ENCODE measurements around the gene EIF4A3. TPM values are rescaled to one million over a fixed set of nuclear protein-coding genes. Genes with fewer than 3 reads are reported as not detected.

EIF4A3 gene
- total RNA-seq (2014; rRNA removed; shearing (Covaris generic); ENCODE audit: low replicate concordance): 215 and 235 TPM in 2 replicates

DNA sequence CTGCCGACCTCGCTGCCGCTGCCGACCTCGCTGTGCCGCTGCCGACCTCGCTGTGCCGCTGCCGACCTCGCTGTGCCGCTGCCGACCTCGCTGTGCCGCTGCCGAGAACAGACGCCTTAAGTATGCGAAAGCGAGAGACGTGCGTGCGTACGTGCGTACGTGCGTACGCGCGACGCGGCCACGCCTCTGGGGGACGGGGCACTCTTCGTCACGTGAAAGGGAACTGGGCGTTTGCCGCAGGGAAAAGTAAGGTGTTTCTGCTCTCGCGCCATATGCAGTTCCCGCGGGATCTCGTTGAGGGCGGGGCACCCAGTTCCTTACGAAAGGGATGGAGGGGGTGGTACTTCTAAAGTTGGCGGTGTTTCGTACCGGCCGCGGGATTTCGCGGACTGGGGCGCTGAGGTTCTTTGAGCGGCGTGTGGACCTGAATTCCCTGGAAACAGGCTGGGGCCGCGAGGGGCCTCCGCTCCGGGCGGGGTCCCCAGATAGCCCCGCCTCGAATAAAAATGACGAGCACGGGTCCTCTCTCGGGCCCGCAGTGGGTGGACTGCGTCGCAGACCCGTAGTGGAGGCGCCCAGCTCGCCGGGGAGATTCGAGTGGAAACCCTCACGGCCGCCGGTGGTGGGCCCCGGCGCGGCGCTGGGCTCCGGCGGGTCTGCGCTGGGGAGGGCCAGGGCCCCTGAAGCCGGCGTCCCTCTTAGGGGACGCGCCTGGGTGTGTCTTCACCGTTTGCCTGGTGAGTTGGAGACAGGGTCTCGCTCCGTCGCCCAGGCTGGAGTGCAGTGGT is at the start of gene EIF4A3:
Gene EIF4A3, minus strand, starts transcription at position 94 of the 788 bp plus-strand sequence. CDS start 167 bp downstream, outside the sequence.
- H3K9me3 ChIP-seq: 0 out of 2 replicates have a peak, but pooled peaks cover 1% of the 10 kb centered on the region
- DNase-seq: peak; percentile 99
- H3K36me3 ChIP-seq: peaks cover 52% of the 10 kb centered on the region
- H3K27me3 ChIP-seq: no peaks in the 10 kb centered on the region
- peak within 1 kb of the TSS; percentile 96 for H3K4me3 ChIP-seq

DNA sequence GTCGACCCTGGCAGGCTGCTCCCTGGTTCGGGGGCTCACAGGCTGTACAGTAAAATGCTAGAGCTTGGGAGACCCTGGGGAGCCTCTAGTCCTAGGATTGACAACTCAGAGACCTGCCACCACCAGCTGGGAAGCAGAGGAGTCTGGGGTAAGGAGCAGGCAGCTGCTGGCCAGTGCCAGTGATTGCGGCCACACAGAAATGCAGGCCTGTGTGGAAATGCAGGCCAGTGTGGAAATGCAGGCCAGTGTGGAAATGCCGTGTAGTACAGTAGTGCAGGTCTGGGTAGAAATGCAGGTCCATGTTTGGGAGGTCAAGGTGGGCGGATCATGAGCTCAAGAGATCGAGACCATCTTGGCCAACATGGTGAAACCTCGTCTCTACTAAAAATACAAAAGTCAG is 49.7 kb upstream of the EIF4A3 start:
- Histone ChIP-seq H3K4me3 (no peak overlapping the region), H3K9me3 (peaks cover 3% of the 10 kb centered on the region; the same call in 1 of the 2 replicates), H3K36me3 (no peaks in the 10 kb centered on the region), H3K27me3 (no peaks in the 10 kb centered on the region)
- no peak for DNase-seq

DNA sequence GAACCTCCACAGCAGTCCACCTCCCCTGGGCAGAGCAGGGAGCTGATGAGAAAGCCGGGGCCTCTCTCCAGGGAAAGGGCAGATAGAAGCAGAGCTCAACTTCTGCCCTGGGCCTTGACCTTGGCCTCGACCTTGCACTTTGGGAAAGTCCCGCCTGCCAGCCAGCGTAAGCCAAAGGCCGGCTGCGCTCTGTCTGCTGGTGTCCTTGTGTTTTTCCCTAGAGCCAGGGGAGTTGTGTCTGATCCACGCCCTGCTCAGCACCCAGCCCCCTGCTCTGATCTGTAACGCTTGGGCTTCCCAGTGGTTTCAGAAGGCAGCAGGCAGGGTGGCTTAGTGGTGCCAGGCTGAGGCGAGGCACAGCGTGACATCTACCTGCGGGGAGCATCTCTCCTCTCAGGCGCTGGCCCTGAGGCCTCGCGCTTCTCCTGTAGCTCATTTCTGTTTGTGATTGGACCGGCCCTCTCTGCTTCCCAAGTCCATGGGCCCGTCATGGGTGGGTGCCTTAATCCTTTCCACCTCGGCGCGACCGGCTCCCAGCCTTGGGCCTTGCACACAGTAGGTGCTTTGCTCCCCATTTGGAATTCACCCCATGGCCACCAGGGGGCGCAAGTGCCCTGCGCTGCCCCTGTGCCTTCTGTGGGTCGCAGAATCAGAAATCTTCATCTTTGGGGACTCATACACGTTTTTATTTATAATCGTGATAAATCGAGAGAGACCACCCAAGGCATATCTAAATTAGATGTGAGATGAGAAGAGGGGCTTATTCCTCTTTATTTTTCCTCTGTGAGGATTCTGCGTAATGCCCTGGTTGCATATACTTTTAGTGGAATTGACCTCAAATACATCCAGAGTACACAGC is 49.0 kb upstream of the EIF4A3 start:
- peaks cover 3% of the 10 kb centered on the region; the same call in 1 of the 2 replicates for H3K9me3 ChIP-seq
- H3K36me3 ChIP-seq: no peaks in the 10 kb centered on the region
- no peaks in the 10 kb centered on the region for H3K27me3 ChIP-seq
- H3K4me3 ChIP-seq: no peak overlapping the region
- DNase-seq: no peak

DNA sequence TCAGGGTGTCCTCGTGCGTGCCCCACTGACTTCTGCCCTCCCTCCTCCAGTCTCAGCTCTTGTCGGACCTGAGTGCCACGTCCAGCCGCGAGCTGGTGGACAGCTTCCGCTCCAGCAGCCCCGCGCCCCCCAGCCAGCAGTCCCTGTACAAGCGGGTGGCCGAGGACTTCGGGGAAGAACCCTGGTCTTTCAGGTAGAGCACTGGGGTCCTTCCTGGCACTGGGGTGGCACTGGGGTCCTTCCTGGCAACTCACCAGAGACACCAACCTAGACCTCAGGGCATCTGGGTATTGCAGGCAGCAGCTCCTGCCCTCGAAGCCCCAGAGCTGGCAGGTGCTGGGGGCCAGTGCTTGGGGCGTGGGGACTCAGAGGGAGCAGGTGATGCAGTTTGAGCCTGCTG is 48.2 kb upstream of the EIF4A3 start:
- DNase-seq: no peak
- Histone ChIP-seq H3K9me3 (peaks cover 3% of the 10 kb centered on the region; the same call in 1 of the 2 replicates), H3K4me3 (no peak overlapping the region)

DNA sequence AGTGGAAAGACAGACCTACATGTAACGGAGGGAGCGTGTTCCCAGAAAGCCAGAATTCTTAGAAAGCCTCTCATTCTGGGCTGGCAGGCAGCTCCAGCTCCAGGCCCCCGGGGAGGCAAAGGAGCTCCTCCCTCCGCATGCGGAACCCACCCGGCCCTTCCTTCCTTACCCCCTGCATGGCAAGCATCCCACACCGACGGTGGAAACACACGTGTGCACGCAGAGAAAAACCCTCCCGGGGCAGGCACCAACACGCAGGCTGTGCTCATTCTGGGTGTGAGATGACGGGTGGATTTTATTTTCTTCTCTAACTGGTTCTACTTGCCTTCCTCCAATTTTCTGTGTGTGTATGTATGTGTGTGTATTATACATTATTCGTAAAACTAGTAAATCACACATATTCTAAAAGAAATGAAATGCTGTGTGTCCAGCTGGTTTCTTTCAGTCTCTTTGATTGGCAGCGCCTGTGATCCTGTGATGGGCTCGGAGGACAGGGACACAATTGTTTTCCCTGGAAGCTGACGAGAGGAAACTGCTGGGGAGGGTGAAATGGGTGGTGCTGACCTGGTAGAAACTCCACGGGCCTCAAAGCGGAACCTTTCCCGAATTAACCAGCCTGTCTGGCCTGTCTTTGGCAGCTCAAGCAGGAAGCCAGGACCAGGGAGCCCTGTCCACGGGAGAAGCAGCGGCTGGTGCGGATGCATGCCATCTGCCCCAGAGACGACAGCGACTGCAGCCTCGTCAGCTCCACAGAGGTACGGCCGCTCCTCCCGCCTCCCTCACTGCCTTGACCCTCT is 45.1 kb upstream of the EIF4A3 start:
- H3K9me3 ChIP-seq: peaks cover 3% of the 10 kb centered on the region; the same call in 1 of the 2 replicates
- no peaks in the 10 kb centered on the region for H3K36me3 ChIP-seq
- no peak for DNase-seq
- no peaks in the 10 kb centered on the region for H3K27me3 ChIP-seq
- no peak overlapping the region for H3K4me3 ChIP-seq

More for the DNA sequence above, 48.2 kb upstream of the EIF4A3 start:
- no peaks in the 10 kb centered on the region for H3K36me3 ChIP-seq
- no peaks in the 10 kb centered on the region for H3K27me3 ChIP-seq

DNA sequence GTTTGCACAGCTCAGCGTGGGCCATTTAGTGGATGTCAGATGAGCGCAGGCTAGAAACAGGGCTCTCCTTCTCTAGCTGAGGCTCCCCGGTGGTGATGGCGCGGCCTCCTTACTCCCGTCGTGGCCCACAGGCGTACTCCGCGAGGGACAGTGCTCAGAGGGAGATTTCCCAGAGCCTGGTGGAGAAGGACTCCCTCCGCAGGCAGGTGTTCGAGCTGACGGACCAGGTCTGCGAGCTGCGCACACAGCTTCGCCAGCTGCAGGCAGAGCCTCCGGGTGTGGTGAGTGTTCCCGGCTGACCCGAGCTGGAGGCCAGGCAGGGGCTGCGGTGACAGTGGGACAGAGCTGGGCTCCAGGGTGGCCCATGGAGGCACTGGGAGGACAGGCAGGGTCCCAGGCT is 44.3 kb upstream of the EIF4A3 start:
- no peak for DNase-seq
- Histone ChIP-seq H3K9me3 (peaks cover 2% of the 10 kb centered on the region; the same call in 1 of the 2 replicates), H3K36me3 (no peaks in the 10 kb centered on the region), H3K27me3 (no peaks in the 10 kb centered on the region), H3K4me3 (no peak overlapping the region)

DNA sequence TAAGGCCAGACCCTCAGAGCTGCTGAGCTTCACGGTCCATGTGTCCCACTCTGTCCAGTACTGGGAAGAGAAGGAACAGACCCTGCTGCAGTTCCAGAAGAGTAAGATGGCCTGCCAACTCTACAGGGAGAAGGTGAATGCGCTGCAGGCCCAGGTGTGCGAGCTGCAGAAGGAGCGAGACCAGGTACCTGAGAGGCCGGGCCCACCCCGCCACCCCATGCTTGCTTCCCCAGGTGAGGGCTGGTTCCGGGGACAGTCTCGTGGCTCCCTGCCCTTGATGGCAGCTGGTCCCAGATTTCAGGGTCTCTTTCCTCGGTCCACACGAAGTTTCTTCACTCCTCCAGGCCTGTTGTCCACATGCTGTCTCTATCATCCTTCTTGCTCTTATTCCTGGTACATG is 43.8 kb upstream of the EIF4A3 start:
- no peaks in the 10 kb centered on the region for H3K9me3 ChIP-seq
- no peaks in the 10 kb centered on the region for H3K27me3 ChIP-seq
- no peaks in the 10 kb centered on the region for H3K36me3 ChIP-seq
- DNase-seq: no peak
- no peak overlapping the region for H3K4me3 ChIP-seq

DNA sequence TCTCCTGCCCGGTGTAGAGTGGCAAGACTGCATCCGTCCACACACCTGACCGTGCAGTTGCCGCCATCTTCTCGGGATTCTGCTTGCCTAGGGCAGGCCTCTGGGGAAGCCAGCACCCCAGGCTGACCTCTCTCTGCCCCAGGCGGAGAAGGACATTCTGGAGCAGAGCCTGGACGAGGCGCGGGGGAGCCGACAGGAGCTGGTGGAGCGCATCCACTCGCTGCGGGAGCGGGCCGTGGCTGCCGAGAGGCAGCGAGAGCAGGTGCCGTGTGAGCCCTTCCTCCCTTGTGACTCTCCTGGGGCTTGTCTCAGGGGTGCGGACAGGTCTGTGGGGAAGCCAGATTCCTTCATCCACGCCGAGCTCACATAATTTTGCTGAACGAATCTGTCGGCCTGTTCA is 42.7 kb upstream of the EIF4A3 start:
- Histone ChIP-seq H3K27me3 (no peaks in the 10 kb centered on the region), H3K36me3 (no peaks in the 10 kb centered on the region), H3K4me3 (no peak overlapping the region), H3K9me3 (no peaks in the 10 kb centered on the region)
- no peak for DNase-seq

DNA sequence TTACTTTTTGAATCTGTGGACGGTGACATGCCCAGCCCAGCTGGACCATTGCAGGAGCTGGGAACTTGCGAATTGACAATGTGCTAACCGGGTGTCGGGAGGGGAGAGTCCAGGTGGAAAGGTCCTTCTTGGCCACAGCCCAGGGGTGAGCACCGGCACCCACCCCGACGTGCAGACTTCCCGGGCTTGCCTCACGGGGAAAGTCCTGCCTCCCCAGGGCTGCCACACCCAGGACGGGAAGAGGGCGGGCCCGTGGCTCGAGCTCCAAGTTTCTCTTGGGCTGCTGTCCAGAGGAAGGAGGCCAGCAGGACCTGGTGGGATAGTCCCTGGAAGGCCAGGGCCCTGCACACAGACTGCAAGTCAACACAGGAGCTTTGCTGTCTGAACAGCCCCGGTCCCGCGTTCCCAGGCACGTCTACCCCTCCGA is 40.6 kb upstream of the EIF4A3 start:
- peak overlapping the region; percentile 45 for H3K4me3 ChIP-seq
- no peaks in the 10 kb centered on the region for H3K27me3 ChIP-seq
- H3K36me3 ChIP-seq: no peaks in the 10 kb centered on the region
- peak; percentile 81 for DNase-seq
- no peaks in the 10 kb centered on the region for H3K9me3 ChIP-seq

DNA sequence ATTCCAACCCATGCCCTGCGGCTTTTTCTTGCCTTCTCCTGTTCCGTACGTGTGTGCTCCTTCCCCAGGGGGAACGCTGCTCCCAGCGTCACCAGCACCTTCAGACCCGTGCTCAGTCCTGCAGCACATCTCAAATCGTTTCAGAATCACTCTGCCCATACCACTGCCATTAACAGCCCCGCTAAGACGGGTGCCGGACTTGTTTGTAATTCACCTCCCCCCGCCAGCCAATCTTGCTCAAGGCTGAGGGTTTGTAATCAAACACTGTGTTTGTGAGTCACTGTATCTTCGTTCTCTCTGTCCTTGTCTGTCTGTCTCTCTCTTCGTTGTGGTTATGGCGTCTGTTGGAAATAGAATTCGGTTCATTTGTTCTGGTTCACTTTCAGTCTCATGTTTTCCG is 40.2 kb upstream of the EIF4A3 start:
- peak; percentile 52 for DNase-seq
- H3K9me3 ChIP-seq: no peaks in the 10 kb centered on the region
- peak overlapping the region; percentile 45 for H3K4me3 ChIP-seq

DNA sequence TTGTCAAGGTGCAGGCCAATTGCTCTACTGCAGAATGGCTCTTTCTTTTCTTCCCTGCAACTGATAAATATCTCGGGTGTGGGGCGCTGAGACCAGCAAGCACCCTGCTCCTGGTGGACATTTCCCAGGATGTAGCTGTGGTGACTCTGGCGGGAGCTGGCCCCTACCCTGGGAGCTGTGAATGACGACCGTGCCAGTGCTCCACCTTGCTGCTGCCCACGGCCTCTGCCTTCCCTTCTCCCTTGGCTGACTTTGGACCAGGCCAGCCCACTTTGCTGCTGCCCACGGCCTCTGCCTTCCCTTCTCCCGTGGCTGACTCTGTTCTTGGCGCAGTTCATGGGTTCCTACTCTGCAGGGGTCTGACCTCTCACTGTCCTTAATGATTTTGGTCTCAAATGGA is 39.0 kb upstream of the EIF4A3 start:
- H3K9me3 ChIP-seq: no peaks in the 10 kb centered on the region
- H3K4me3 ChIP-seq: no peak overlapping the region
- no peak for DNase-seq
- no peaks in the 10 kb centered on the region for H3K27me3 ChIP-seq
- no peaks in the 10 kb centered on the region for H3K36me3 ChIP-seq

More for the DNA sequence above, 40.2 kb upstream of the EIF4A3 start:
- Histone ChIP-seq H3K36me3 (no peaks in the 10 kb centered on the region), H3K27me3 (no peaks in the 10 kb centered on the region)

DNA sequence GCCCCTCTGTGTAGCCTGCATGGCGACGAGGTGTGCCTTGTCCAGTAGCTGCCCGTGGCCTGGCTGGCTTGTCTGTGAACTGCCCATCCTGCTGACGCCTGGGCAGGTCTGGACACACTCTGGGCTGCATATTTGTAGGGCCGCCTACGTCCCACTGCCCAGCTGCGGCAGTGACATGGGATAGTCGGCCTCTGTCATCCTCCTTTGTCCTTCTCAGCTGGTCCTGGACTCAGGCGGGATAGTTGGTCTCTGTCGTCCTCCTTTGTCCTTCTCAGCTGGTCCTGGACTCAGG is 37.4 kb upstream of the EIF4A3 start:
- no peak for DNase-seq
- Histone ChIP-seq H3K9me3 (no peaks in the 10 kb centered on the region), H3K36me3 (no peaks in the 10 kb centered on the region), H3K27me3 (no peaks in the 10 kb centered on the region; the same call in 1 of the 2 replicates), H3K4me3 (no peak overlapping the region)

DNA sequence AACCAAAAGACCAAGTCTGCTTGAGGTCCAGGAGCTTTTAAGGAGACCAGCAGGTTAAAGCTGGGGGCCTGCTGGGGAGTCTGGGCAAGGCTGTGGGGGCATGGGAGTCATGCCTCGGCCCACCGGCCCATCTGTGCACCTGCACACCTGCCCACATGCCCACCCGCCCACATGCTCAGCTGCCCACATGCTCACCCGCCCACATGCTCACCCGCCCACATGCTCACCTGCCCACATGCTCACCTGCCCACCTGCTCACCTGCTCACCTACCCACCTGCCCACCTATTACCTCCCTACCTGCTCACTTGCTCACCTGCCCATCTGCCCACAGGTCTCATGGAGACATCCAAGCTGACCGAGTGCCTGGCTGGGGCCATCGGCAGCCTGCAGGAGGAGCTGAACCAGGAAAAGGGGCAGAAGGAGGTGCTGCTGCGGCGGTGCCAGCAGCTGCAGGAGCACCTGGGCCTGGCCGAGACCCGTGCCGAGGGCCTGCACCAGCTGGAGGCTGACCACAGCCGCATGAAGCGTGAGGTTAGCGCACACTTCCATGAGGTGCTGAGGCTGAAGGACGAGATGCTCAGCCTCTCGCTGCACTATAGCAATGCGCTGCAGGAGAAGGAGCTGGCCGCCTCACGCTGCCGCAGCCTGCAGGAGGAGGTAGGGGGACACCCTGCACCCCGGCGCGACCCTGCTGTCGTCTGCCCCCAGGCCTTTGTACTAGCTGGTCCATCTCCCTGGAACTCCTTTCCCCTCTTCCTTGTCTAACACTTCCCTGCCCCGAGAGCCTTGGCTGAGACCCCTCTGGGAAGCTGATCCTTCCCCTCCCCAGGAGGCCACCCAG is 36.9 kb upstream of the EIF4A3 start:
- no peaks in the 10 kb centered on the region for H3K36me3 ChIP-seq
- no peaks in the 10 kb centered on the region for H3K9me3 ChIP-seq
- no peak overlapping the region for H3K4me3 ChIP-seq
- no peaks in the 10 kb centered on the region; the same call in 1 of the 2 replicates for H3K27me3 ChIP-seq
- no peak for DNase-seq

DNA sequence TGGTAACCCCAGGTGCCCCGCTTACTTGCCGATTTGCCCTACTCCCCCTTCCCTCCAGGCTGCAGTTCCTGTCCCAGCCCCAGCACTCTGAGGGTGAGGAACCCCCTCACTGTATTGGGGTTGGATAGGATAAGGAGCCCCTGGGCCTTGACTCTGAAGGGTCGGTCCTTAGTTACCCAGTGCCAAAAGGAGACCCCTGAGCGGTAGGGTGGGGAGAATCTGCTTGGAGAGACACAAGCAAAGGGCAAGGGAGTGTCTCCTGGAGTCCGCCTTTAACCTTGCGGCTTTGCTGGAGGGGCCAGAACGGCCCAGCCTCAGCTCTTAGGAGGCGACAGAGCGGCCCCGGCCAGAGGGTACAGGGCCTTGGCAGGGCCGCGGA is 35.9 kb upstream of the EIF4A3 start:
- no peak for DNase-seq
- no peaks in the 10 kb centered on the region for H3K9me3 ChIP-seq
- no peaks in the 10 kb centered on the region; the same call in 1 of the 2 replicates for H3K27me3 ChIP-seq

DNA sequence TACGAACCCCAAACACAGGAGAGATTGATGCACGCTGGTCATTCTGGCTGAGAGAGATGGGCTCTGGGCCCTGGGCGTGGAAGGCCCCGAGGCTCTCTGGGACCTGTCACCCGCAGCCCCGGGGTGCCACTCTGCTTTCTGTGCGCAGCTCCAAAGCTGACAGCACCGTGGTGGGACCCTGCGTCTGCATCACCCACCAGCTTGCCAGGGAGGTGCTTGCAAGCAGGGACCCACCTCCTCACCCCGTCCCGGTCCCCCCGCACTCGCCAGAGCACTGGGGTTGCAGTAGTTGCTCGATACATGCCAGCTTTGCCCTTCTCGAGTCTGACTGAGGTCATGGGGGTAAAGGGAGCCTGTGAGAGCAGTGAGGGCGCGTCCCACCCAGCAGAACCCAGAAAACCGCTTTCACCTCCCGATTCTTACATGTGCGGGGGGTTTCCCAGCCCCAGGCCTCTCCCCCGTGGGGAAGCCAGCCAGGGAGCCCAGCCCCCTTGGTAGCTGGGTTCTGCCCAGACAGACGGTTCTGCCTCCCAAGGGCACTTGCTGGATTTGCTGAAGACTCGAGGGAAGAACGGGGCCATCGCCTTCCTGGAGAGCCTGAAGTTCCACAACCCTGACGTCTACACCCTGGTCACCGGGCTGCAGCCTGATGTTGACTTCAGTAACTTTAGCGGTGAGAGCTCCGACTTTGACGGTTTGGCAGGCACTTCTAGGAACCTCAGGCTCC is 35.4 kb upstream of the EIF4A3 start:
- no peaks in the 10 kb centered on the region for H3K36me3 ChIP-seq
- DNase-seq: no peak
- H3K9me3 ChIP-seq: no peaks in the 10 kb centered on the region
- H3K4me3 ChIP-seq: no peak overlapping the region
- no peaks in the 10 kb centered on the region; the same call in 1 of the 2 replicates for H3K27me3 ChIP-seq

More for the DNA sequence above, 35.9 kb upstream of the EIF4A3 start:
- Histone ChIP-seq H3K4me3 (no peak overlapping the region), H3K36me3 (no peaks in the 10 kb centered on the region)
